COR-L47 (cell line): ENCODE results near the gene MAGEC3.
"Not testable (repeated sequence)": the region's sequence is repeated elsewhere in the genome, so short reads cannot be mapped to it uniquely, and the experiment has no call there.

Experiments
- DNase-seq: peaks from one replicate; lab custom pipeline; 2025; lab: John Stamatoyannopoulos, UW

Gene MAGEC3

GRCh38 chrX:141838016-141838415, at the start of gene MAGEC3:
TSS of gene MAGEC3 (plus strand) at chrX:141838316. CDS start at chrX:141838316, 0 bp downstream.
- DNase-seq: no peak

GRCh38 chrX:141791856-141792255, 46.3 kb upstream of the MAGEC3 start:
- DNase-seq: no peak

GRCh38 chrX:141811438-141811837, 26.7 kb upstream of the MAGEC3 start:
- no peak for DNase-seq

- no peak for DNase-seq
Measured at GRCh38 chrX:141814213-141814857, 23.8 kb upstream of the MAGEC3 start.

- DNase-seq: no peak
Measured at GRCh38 chrX:141815904-141816303, 22.2 kb upstream of the MAGEC3 start.

- DNase-seq: no peak
Measured at GRCh38 chrX:141832247-141832646, 5.9 kb upstream of the MAGEC3 start.

- DNase-seq: no peak
Measured at GRCh38 chrX:141839856-141840255, 1.7 kb downstream of the MAGEC3 start.

GRCh38 chrX:141857479-141857878, 19.4 kb downstream of the MAGEC3 start:
- no peak for DNase-seq

GRCh38 chrX:141879616-141880015, 41.5 kb downstream of the MAGEC3 start:
- DNase-seq: no peak

GRCh38 chrX:141888811-141889210, 50.7 kb downstream of the MAGEC3 start:
- DNase-seq: not testable (repeated sequence)

GRCh38 chrX:141894733-141895132, 56.6 kb downstream of the MAGEC3 start:
- no peak for DNase-seq

GRCh38 chrX:141897690-141898089, 59.6 kb downstream of the MAGEC3 start:
- no peak for DNase-seq

GRCh38 chrX:141902366-141902765, 64.2 kb downstream of the MAGEC3 start:
- no peak for DNase-seq

- peak; percentile 13 for DNase-seq
Measured at GRCh38 chrX:141903400-141904155, 65.5 kb downstream of the MAGEC3 start, which contains the start of gene MAGEC1. TSS of gene MAGEC1 (plus strand) at chrX:141903894. CDS start at chrX:141905073, 1,179 bp downstream.

GRCh38 chrX:141904262-141904661, 66.1 kb downstream of the MAGEC3 start:
- DNase-seq: no peak

GRCh38 chrX:141917801-141918200, 79.7 kb downstream of the MAGEC3 start:
- no peak for DNase-seq

GRCh38 chrX:141924293-141924692, 86.2 kb downstream of the MAGEC3 start:
- no peak for DNase-seq

- no peak for DNase-seq
Measured at GRCh38 chrX:141928432-141928831, 90.3 kb downstream of the MAGEC3 start.

- DNase-seq: no peak
Measured at GRCh38 chrX:141934059-141934641, 96.0 kb downstream of the MAGEC3 start.

- no peak for DNase-seq
Measured at GRCh38 chrX:141935645-141936044, 97.5 kb downstream of the MAGEC3 start.

- no peak for DNase-seq
Measured at GRCh38 chrX:141936080-141936479, 98.0 kb downstream of the MAGEC3 start.

- DNase-seq: no peak
Measured at GRCh38 chrX:141941234-141941633, 103.1 kb downstream of the MAGEC3 start.

GRCh38 chrX:141945426-141945825, 107.3 kb downstream of the MAGEC3 start:
- DNase-seq: no peak
